ENCODE measurements around the gene GSTK1.

GSTK1 gene

GRCh38 chr7:143299346-143299745 lies 36.1 kb downstream of the GSTK1 start:
- Histone ChIP-seq H3F3A (ENCODE audit: insufficient read depth, low read length) (no peaks in the 10 kb centered on the region; the same call in 1 of the 2 replicates), H3K9me3 (ENCODE audit: low read length) (no peaks in the 10 kb centered on the region), H4K20me1 (ENCODE audit: insufficient read depth, low read length) (0 out of 2 replicates have a peak, but pooled peaks cover 2% of the 10 kb centered on the region), H3K4me1 (ENCODE audit: insufficient read depth, low read length, severe bottlenecking) (no peaks in the 10 kb centered on the region), H2AFZ (ENCODE audit: low read length) (no peak overlapping the region), H3K79me2 (ENCODE audit: insufficient read depth, low read length) (no peaks in the 10 kb centered on the region), H3K9ac (ENCODE audit: low read length) (no peak overlapping the region), H3K4me3 (ENCODE audit: low read depth, low read length, poor library complexity, severe bottlenecking) (no peak overlapping the region), H3K27ac (ENCODE audit: low read depth, low read length, poor library complexity, severe bottlenecking) (no peak overlapping the region), H3K9me2 (ENCODE audit: low read depth, low read length) (no peaks in the 10 kb centered on the region), H3K4me2 (ENCODE audit: low read length) (no peak overlapping the region), H3K36me3 (ENCODE audit: insufficient read depth, low read length) (peaks cover 97% of the 10 kb centered on the region), H3K27me3 (ENCODE audit: insufficient read depth, low read length) (no peaks in the 10 kb centered on the region)
- TF ChIP-seq, protein P1, sequence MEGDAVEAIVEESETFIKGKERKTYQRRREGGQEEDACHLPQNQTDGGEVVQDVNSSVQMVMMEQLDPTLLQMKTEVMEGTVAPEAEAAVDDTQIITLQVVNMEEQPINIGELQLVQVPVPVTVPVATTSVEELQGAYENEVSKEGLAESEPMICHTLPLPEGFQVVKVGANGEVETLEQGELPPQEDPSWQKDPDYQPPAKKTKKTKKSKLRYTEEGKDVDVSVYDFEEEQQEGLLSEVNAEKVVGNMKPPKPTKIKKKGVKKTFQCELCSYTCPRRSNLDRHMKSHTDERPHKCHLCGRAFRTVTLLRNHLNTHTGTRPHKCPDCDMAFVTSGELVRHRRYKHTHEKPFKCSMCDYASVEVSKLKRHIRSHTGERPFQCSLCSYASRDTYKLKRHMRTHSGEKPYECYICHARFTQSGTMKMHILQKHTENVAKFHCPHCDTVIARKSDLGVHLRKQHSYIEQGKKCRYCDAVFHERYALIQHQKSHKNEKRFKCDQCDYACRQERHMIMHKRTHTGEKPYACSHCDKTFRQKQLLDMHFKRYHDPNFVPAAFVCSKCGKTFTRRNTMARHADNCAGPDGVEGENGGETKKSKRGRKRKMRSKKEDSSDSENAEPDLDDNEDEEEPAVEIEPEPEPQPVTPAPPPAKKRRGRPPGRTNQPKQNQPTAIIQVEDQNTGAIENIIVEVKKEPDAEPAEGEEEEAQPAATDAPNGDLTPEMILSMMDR (IDR thresholded peaks at IDR 0.05; ENCODE audit: low read length) = no peak
- TF ChIP-seq EZH2 (IDR thresholded peaks at IDR 0.05; ENCODE audit: borderline replicate concordance, low read length) = no peak

DNA sequence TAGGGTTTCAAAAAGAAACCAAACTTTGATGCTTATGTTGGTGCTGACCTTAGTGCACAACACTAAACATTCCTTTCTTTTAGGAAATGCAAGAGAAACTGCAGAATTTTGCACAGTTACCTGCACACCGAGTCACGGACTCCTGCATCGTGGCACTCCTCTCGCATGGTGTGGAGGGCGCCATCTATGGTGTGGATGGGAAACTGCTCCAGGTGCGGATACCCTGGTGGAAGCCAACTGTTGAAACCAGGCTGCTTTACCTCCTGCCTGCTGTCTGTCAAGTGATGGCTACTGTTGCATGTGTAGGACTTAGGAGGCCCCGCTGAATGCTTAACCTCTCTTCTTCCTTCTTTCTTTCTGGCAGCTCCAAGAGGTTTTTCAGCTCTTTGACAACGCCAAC lies 36.6 kb downstream of the GSTK1 start:
- Histone ChIP-seq H3K9me2 (ENCODE audit: low read depth, low read length) (no peaks in the 10 kb centered on the region), H4K20me1 (ENCODE audit: insufficient read depth, low read length) (0 out of 2 replicates have a peak, but pooled peaks cover 2% of the 10 kb centered on the region), H3K4me1 (ENCODE audit: insufficient read depth, low read length, severe bottlenecking) (no peaks in the 10 kb centered on the region), H3F3A (ENCODE audit: insufficient read depth, low read length) (no peaks in the 10 kb centered on the region; the same call in 1 of the 2 replicates), H3K27ac (ENCODE audit: low read depth, low read length, poor library complexity, severe bottlenecking) (no peak overlapping the region), H3K36me3 (ENCODE audit: insufficient read depth, low read length) (peaks cover 97% of the 10 kb centered on the region), H3K4me2 (ENCODE audit: low read length) (no peak overlapping the region), H2AFZ (ENCODE audit: low read length) (no peak overlapping the region), H3K9me3 (ENCODE audit: low read length) (no peaks in the 10 kb centered on the region), H3K9ac (ENCODE audit: low read length) (no peak overlapping the region), H3K79me2 (ENCODE audit: insufficient read depth, low read length) (no peaks in the 10 kb centered on the region), H3K4me3 (ENCODE audit: low read depth, low read length, poor library complexity, severe bottlenecking) (no peak overlapping the region), H3K27me3 (ENCODE audit: insufficient read depth, low read length) (no peaks in the 10 kb centered on the region)
- TF ChIP-seq, protein P1 (IDR thresholded peaks at IDR 0.05; ENCODE audit: low read length) = peak; percentile 92
- no peak for TF ChIP-seq EZH2 (IDR thresholded peaks at IDR 0.05; ENCODE audit: borderline replicate concordance, low read length)

- Histone ChIP-seq H4K20me1 (ENCODE audit: insufficient read depth, low read length) (0 out of 2 replicates have a peak, but pooled peaks cover 2% of the 10 kb centered on the region), H3K36me3 (ENCODE audit: insufficient read depth, low read length) (peaks cover 97% of the 10 kb centered on the region), H3K27me3 (ENCODE audit: insufficient read depth, low read length) (no peaks in the 10 kb centered on the region), H3K9me2 (ENCODE audit: low read depth, low read length) (no peaks in the 10 kb centered on the region), H3K4me1 (ENCODE audit: insufficient read depth, low read length, severe bottlenecking) (no peaks in the 10 kb centered on the region), H3K4me3 (ENCODE audit: low read depth, low read length, poor library complexity, severe bottlenecking) (no peak overlapping the region), H3K9me3 (ENCODE audit: low read length) (no peaks in the 10 kb centered on the region), H3F3A (ENCODE audit: insufficient read depth, low read length) (no peaks in the 10 kb centered on the region; the same call in 1 of the 2 replicates), H3K27ac (ENCODE audit: low read depth, low read length, poor library complexity, severe bottlenecking) (no peak overlapping the region), H3K79me2 (ENCODE audit: insufficient read depth, low read length) (no peaks in the 10 kb centered on the region), H3K4me2 (ENCODE audit: low read length) (no peak overlapping the region), H3K9ac (ENCODE audit: low read length) (no peak overlapping the region), H2AFZ (ENCODE audit: low read length) (no peak overlapping the region)
- no peak for TF ChIP-seq EZH2 (IDR thresholded peaks at IDR 0.05; ENCODE audit: borderline replicate concordance, low read length)
- TF ChIP-seq, protein P1 (IDR thresholded peaks at IDR 0.05; ENCODE audit: low read length) = no peak
Measured at GRCh38 chr7:143300959-143301935, 38.0 kb downstream of the GSTK1 start.

All from OCI-LY1 (cell line).